Colonic mucosa (tissue), 4 donors: ENCODE measurements around the gene GMPR. TPM values are rescaled to one million over a fixed set of nuclear protein-coding genes. Genes with fewer than 3 reads are reported as not detected.

Source experiments
- DNase-seq: peaks from one replicate; pipeline ENCODE4 v3.0.0-alpha.2; 2020
- H3K27ac ChIP-seq: fragments of 200-600 bp; one replicate; pipeline ENCODE4 v1.8.0; 2021
- H3K27me3 ChIP-seq: fragments of 200-600 bp; one replicate; pipeline ENCODE4 v1.8.0; 2021
- H3K36me3 ChIP-seq: fragments of 200-600 bp; one replicate; pipeline ENCODE4 v1.8.0; 2021
- H3K4me1 ChIP-seq: fragments of 200-600 bp; one replicate; pipeline ENCODE4 v1.8.0; 2021; ENCODE audit warnings: mild to moderate bottlenecking
- H3K4me3 ChIP-seq: fragments of 200-600 bp; one replicate; pipeline ENCODE4 v1.8.0; 2021
- H3K9ac ChIP-seq, 2 donors: one replicate each; pipeline ENCODE4 v1.7.0; 2013; ENCODE audit warnings: control low read depth in 2 of 2, low read depth in 2 of 2, low read length in 2 of 2
- H3K9me3 ChIP-seq: fragments of 200-600 bp; one replicate; pipeline ENCODE4 v1.8.0; 2021
- intact Hi-C: fragments of 100-400 bp; cut with DNase I; formaldehyde crosslinking; loops from one replicate; pipeline ENCODE4 v1.14.1; 2022
- total RNA-seq, 2 donors: library from RNA; stranded (reverse); fragmentation: NEBNext Ultra II Directional in 1 of 2; extraction: Animal tissue kit (Norgen Biotek cat#: 25700) in 1 of 2; gene quantifications; one replicate each; pipeline ENCODE4 v1.2.1, GENCODE V29; 2021
- TF ChIP-seq, protein P1 (sequence below): fragments of 200-600 bp; IDR thresholded peaks from one replicate; pipeline ENCODE4 v1.8.0; 2022; ENCODE audit warnings: antibody characterized with exemption, mild to moderate bottlenecking
- donor health status: healthy.
- donor health status: DM: no; HTN: no; CAD: no.
- donor health status: DM: no; HTN: no; CAD: no.

GMPR gene
- total RNA-seq, 2 donors from 2014 or later: 3.4 to 4.7 TPM

DNA sequence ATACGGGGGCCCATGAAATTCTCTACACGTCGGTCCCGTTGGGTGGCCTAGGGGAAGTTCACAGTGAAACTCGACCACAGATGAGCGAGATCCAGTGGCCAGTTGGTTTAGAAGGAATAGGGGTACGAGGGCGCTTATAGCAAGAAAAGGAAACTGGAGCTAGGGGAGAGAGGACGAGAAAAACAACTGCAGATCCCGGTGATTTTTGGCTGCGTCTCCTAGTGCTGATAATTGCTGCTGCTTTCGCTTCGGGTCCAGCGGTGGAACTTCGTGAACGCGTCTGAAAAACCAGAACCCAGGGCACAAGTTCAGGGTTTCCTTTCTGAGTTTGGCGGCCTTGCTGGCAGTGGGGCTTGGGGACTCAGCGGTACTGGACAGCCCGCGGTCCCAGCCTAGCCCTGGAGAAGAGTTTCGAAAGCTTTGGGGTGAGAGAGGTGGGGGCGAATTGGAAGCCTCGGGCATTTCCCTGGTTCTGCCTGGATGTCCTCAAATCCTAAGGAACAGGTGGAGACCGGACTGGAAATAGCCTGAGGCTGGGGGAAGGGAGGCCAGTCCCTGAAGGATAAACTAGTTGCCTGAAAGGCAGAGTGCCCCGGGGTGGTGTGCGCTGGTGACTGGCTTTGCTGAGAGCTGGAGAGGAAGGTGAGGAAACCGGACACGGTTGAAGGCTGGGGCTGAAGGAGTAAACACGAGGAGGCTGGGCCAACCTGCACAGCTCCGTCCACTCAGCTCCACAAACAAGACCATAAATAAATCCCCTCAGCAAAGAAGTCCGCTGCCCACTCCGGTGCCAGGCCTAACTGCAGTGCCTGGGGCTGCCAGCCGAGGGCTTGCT is 793 bp downstream of the GMPR start:
- Histone ChIP-seq H3K9ac (peak overlapping the region; percentile 61 to 84), H3K4me3 (peak overlapping the region; percentile 43), H3K27ac (peak overlapping the region; percentile 28), H3K4me1 (no peaks in the 10 kb centered on the region), H3K36me3 (no peaks in the 10 kb centered on the region), H3K27me3 (no peaks in the 10 kb centered on the region), H3K9me3 (no peaks in the 10 kb centered on the region)
- DNase-seq: peak; percentile 70
- TF ChIP-seq, protein P1, sequence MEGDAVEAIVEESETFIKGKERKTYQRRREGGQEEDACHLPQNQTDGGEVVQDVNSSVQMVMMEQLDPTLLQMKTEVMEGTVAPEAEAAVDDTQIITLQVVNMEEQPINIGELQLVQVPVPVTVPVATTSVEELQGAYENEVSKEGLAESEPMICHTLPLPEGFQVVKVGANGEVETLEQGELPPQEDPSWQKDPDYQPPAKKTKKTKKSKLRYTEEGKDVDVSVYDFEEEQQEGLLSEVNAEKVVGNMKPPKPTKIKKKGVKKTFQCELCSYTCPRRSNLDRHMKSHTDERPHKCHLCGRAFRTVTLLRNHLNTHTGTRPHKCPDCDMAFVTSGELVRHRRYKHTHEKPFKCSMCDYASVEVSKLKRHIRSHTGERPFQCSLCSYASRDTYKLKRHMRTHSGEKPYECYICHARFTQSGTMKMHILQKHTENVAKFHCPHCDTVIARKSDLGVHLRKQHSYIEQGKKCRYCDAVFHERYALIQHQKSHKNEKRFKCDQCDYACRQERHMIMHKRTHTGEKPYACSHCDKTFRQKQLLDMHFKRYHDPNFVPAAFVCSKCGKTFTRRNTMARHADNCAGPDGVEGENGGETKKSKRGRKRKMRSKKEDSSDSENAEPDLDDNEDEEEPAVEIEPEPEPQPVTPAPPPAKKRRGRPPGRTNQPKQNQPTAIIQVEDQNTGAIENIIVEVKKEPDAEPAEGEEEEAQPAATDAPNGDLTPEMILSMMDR: peak; percentile 29
- intact Hi-C loops: loop anchor here (10.0 kb wide), 1 partner anchor 176 kb away; no protein-coding TSS in a partner anchor

DNA sequence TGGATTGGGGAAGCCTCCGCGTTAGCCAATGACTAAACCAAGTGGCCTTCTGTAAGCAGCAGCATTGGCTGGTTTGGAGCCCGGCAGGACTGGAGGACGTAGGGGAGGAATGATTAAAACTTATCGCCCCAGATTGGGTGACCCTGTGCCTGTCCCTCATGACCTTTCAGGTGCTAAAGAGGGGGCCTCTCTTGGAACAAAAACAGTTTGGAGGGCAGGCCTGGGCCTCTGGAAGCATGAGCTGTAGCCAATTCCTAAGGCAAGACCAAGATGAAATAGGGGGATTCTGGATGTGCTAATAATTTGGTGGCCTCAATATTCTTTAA is 1.4 kb downstream of the GMPR start:
- intact Hi-C loops: loop anchor here (10.0 kb wide), 1 partner anchor 175 kb away; no protein-coding TSS in a partner anchor
- DNase-seq: no peak

GRCh38 chr6:16240589-16241320 is 2.4 kb downstream of the GMPR start:
- Histone ChIP-seq H3K9me3 (no peaks in the 10 kb centered on the region), H3K36me3 (no peaks in the 10 kb centered on the region), H3K27me3 (no peaks in the 10 kb centered on the region), H3K27ac (no peak overlapping the region), H3K9ac (no peak overlapping the region), H3K4me1 (no peaks in the 10 kb centered on the region), H3K4me3 (no peak overlapping the region)
- TF ChIP-seq, protein P1: no peak
- no peak for DNase-seq
- intact Hi-C loops: no loop called here

More for the DNA sequence above, 1.4 kb downstream of the GMPR start:
- no peaks in the 10 kb centered on the region for H3K27me3 ChIP-seq
- H3K4me1 ChIP-seq: no peaks in the 10 kb centered on the region
- H3K9me3 ChIP-seq: no peaks in the 10 kb centered on the region
- H3K4me3 ChIP-seq: peak overlapping the region; percentile 43
- peak overlapping the region; percentile 61 to 84 for H3K9ac ChIP-seq
- TF ChIP-seq, protein P1: no peak
- H3K36me3 ChIP-seq: no peaks in the 10 kb centered on the region
- peak overlapping the region; percentile 28 for H3K27ac ChIP-seq

- H3K4me3 ChIP-seq: no peak overlapping the region
- no peaks in the 10 kb centered on the region for H3K27me3 ChIP-seq
- DNase-seq: no peak
- H3K9ac ChIP-seq: no peak overlapping the region
- H3K36me3 ChIP-seq: no peaks in the 10 kb centered on the region
- intact Hi-C loops: no loop called here
- H3K27ac ChIP-seq: no peak overlapping the region
- H3K4me1 ChIP-seq: no peaks in the 10 kb centered on the region
- H3K9me3 ChIP-seq: no peaks in the 10 kb centered on the region
- TF ChIP-seq, protein P1: no peak
Measured at GRCh38 chr6:16241321-16241689, 2.9 kb downstream of the GMPR start.

GRCh38 chr6:16243055-16243454 is 4.7 kb downstream of the GMPR start:
- intact Hi-C loops: no loop called here
- Histone ChIP-seq H3K27me3 (no peaks in the 10 kb centered on the region), H3K36me3 (no peaks in the 10 kb centered on the region), H3K9ac (no peak overlapping the region), H3K9me3 (no peaks in the 10 kb centered on the region), H3K27ac (no peak overlapping the region), H3K4me3 (no peak overlapping the region), H3K4me1 (no peaks in the 10 kb centered on the region)
- no peak for DNase-seq
- TF ChIP-seq, protein P1: no peak
